ENCODE measurements around the gene CDC25B.

Gene CDC25B

GRCh38 chr20:3771552-3772058, 24.5 kb upstream of the CDC25B start:
- no peak for ATAC-seq
- TF ChIP-seq ZNF565 (CRISPR knock-in tag; conservative IDR thresholded peaks at IDR 0.05; ENCODE audit: low read depth) (no peak), CREB5 (CRISPR knock-in tag; IDR thresholded peaks at IDR 0.05; ENCODE audit: low read depth) (no peak), RARB (CRISPR knock-in tag; IDR thresholded peaks at IDR 0.05) (no peak), ESRRG (CRISPR knock-in tag; IDR thresholded peaks at IDR 0.05) (no peak), ZNF8 (CRISPR knock-in tag; IDR thresholded peaks at IDR 0.05) (no peak), CSDC2 (CRISPR knock-in tag; IDR thresholded peaks at IDR 0.05) (no peak), ISL1 (CRISPR knock-in tag; IDR thresholded peaks at IDR 0.05) (no peak), PPARA (CRISPR knock-in tag; IDR thresholded peaks at IDR 0.05; ENCODE audit: borderline replicate concordance) (no peak), CSRNP3 (CRISPR knock-in tag; IDR thresholded peaks at IDR 0.05) (no peak), TOX (CRISPR knock-in tag; IDR thresholded peaks at IDR 0.05; ENCODE audit: borderline replicate concordance) (no peak), SNAI2 (CRISPR knock-in tag; IDR thresholded peaks at IDR 0.05) (no peak), ZC3H10 (CRISPR knock-in tag; IDR thresholded peaks at IDR 0.05) (no peak), TCF4 (CRISPR knock-in tag; IDR thresholded peaks at IDR 0.05; ENCODE audit: borderline replicate concordance) (no peak)

- no peak for ATAC-seq
- no peak for TF ChIP-seq SNAI2 (CRISPR knock-in tag; IDR thresholded peaks at IDR 0.05)
- TF ChIP-seq ZFP3 (CRISPR knock-in tag; IDR thresholded peaks at IDR 0.05): no peak
- TF ChIP-seq CSDC2 (CRISPR knock-in tag; IDR thresholded peaks at IDR 0.05): no peak
- no peak for TF ChIP-seq ESRRG (CRISPR knock-in tag; IDR thresholded peaks at IDR 0.05)
- TF ChIP-seq CREB5 (CRISPR knock-in tag; IDR thresholded peaks at IDR 0.05; ENCODE audit: low read depth): no peak
- no peak for TF ChIP-seq ZFP30 (CRISPR knock-in tag; IDR thresholded peaks at IDR 0.05)
- TF ChIP-seq ZNF70 (CRISPR knock-in tag; IDR thresholded peaks at IDR 0.05): no peak
- TF ChIP-seq BACH2 (CRISPR knock-in tag; IDR thresholded peaks at IDR 0.05; ENCODE audit: borderline replicate concordance): no peak
- no peak for TF ChIP-seq ISL1 (CRISPR knock-in tag; IDR thresholded peaks at IDR 0.05)
- TF ChIP-seq POU6F1 (CRISPR knock-in tag; IDR thresholded peaks at IDR 0.05; ENCODE audit: borderline replicate concordance, low read depth): no peak
- TF ChIP-seq PATZ1 (CRISPR knock-in tag; IDR thresholded peaks at IDR 0.05; ENCODE audit: borderline replicate concordance): no peak
- TF ChIP-seq ARNTL (CRISPR knock-in tag; IDR thresholded peaks at IDR 0.05; ENCODE audit: borderline replicate concordance, low read depth): no peak
- no peak for TF ChIP-seq CSRNP3 (CRISPR knock-in tag; IDR thresholded peaks at IDR 0.05)
These were observed 20.5 kb upstream of the CDC25B start for GRCh38 chr20:3775457-3776108.

- no peak for ATAC-seq
- no peak for TF ChIP-seq BACH2 (CRISPR knock-in tag; IDR thresholded peaks at IDR 0.05; ENCODE audit: borderline replicate concordance)
- TF ChIP-seq TSHZ2 (CRISPR knock-in tag; IDR thresholded peaks at IDR 0.05): no peak
- no peak for TF ChIP-seq ZNF8 (CRISPR knock-in tag; IDR thresholded peaks at IDR 0.05)
- TF ChIP-seq ZNF70 (CRISPR knock-in tag; IDR thresholded peaks at IDR 0.05): no peak
- TF ChIP-seq GLIS3 (CRISPR knock-in tag; IDR thresholded peaks at IDR 0.05): no peak
- no peak for TF ChIP-seq ZFP30 (CRISPR knock-in tag; IDR thresholded peaks at IDR 0.05)
- no peak for TF ChIP-seq SNAI2 (CRISPR knock-in tag; IDR thresholded peaks at IDR 0.05)
- no peak for TF ChIP-seq CSRNP3 (CRISPR knock-in tag; IDR thresholded peaks at IDR 0.05)
These were observed 18.8 kb upstream of the CDC25B start for GRCh38 chr20:3777381-3777715.
